Liver (tissue), 9 donors: ENCODE measurements around the gene PBX4. TPM values are rescaled to one million over a fixed set of nuclear protein-coding genes. Genes with fewer than 3 reads are reported as not detected.

Experiments
- DNase-seq: peaks from one replicate; pipeline ENCODE4 v3.0.0-alpha.2; 2017; ENCODE audit warnings: low spot score
- H3K27ac ChIP-seq, 2 donors: one replicate each; pipeline ENCODE4 v1.7.0; 2013; ENCODE audit warnings: inconsistent platforms in 2 of 2, low read length in 2 of 2, control low read depth in 1 of 2, low read depth in 1 of 2, mild to moderate bottlenecking in 1 of 2
- H3K27me3 ChIP-seq, 4 donors: one replicate each; pipeline versions ENCODE4 v1.6.1 to v1.7.0; 2013; ENCODE audit warnings: low read length in 3 of 4, inconsistent platforms in 1 of 4, mild to moderate bottlenecking in 1 of 4, moderate library complexity in 1 of 4; ENCODE audit not compliant: control insufficient read depth in 4 of 4, insufficient read depth in 4 of 4
- H3K36me3 ChIP-seq, 4 donors: one replicate each; pipeline versions ENCODE4 v1.6.1 to v1.7.0; 2013; ENCODE audit warnings: low read length in 3 of 4, mild to moderate bottlenecking in 3 of 4, low read depth in 1 of 4, moderate library complexity in 1 of 4; ENCODE audit not compliant: control insufficient read depth in 4 of 4, insufficient read depth in 3 of 4
- H3K4me1 ChIP-seq, 4 donors: one replicate each; pipeline versions ENCODE4 v1.6.1 to v1.7.0; 2013; ENCODE audit warnings: low read length in 3 of 4, mild to moderate bottlenecking in 3 of 4, moderate library complexity in 1 of 4; ENCODE audit not compliant: control insufficient read depth in 4 of 4, insufficient read depth in 4 of 4
- H3K4me3 ChIP-seq, 3 donors: one replicate each; pipeline versions ENCODE4 v1.6.1 to v1.7.0; 2013; ENCODE audit warnings: low read length in 3 of 3, control low read depth in 1 of 3, low read depth in 1 of 3, mild to moderate bottlenecking in 1 of 3
- H3K9ac ChIP-seq, 2 donors: one replicate each; pipeline ENCODE4 v1.7.0; 2013; ENCODE audit warnings: low read length in 2 of 2, mild to moderate bottlenecking in 2 of 2, moderate library complexity in 2 of 2, control low read depth in 1 of 2, low read depth in 1 of 2
- H3K9me3 ChIP-seq, 4 donors: one replicate each; pipeline versions ENCODE4 v1.6.1 to v1.7.0; 2013; ENCODE audit warnings: low read length in 3 of 4; ENCODE audit not compliant: control insufficient read depth in 4 of 4
- CTCF ChIP-seq: fragments of 150-350 bp; IDR thresholded peaks from 2 replicates; pipeline ENCODE4 v1.5.1; 2017; ENCODE audit warnings: improper control_type of control experiment, low read depth, low read length; ENCODE audit not compliant: missing input control
- EGR1 ChIP-seq, 2 donors: IDR thresholded peaks; 2 replicates each; pipeline ENCODE4 v1.6.1; 2016 to 2018; ENCODE audit warnings: antibody characterized with exemption in 2 of 2, low read depth in 2 of 2
- FOXA2 ChIP-seq: IDR thresholded peaks from 2 replicates; pipeline ENCODE4 v1.6.1; 2016; ENCODE audit warnings: antibody characterized with exemption
- GABPA ChIP-seq, 2 donors: IDR thresholded peaks in 1 of 2; conservative IDR thresholded peaks in 1 of 2; 2 replicates each; pipeline ENCODE4 v1.6.1; 2016; ENCODE audit warnings: antibody characterized with exemption in 2 of 2, mild to moderate bottlenecking in 1 of 2, moderate library complexity in 1 of 2
- HNF4G ChIP-seq: IDR thresholded peaks from 2 replicates; pipeline ENCODE4 v1.6.1; 2016; ENCODE audit warnings: antibody characterized with exemption
- MAX ChIP-seq: IDR thresholded peaks from 2 replicates; pipeline ENCODE4 v1.6.1; 2016; ENCODE audit warnings: antibody characterized with exemption
- NR2F2 ChIP-seq: IDR thresholded peaks from 2 replicates; pipeline ENCODE4 v1.6.1; 2016; ENCODE audit warnings: antibody characterized with exemption
- RAD21 ChIP-seq, 2 donors: IDR thresholded peaks; 2 replicates each; pipeline ENCODE4 v1.6.1; 2016; ENCODE audit warnings: antibody characterized with exemption in 2 of 2, mild to moderate bottlenecking in 2 of 2
- SP1 ChIP-seq: IDR thresholded peaks from 2 replicates; pipeline ENCODE4 v1.6.1; 2018; ENCODE audit warnings: antibody characterized with exemption, mild to moderate bottlenecking
- WGBS: extraction: QIAGEN DNeasy Blood & Tissue Kit; methylation state at CpG from one replicate; pipeline ENCODE4 v1.1.7; 2013; 5-methylcytosine and 5-hydroxymethylcytosine counted together
- polyA plus RNA-seq, 2 donors: library from polyadenylated mRNA; stranded (reverse) in 1 of 2; unstranded in 1 of 2; fragments of 200-250 nt in 1 of 2; fragments of >200 nt in 1 of 2; fragmentation: Nextera tagmentation in 1 of 2; extraction: Ambion mirVana in 1 of 2; gene quantifications; one replicate each; pipeline versions ENCODE4 v1.2.1 to v1.2.3, GENCODE V29; 2013 to 2015
- total RNA-seq, 2 donors: library from RNA; depleted of rRNA; stranded (reverse); fragments of >200 nt; gene quantifications; one replicate each; pipeline ENCODE4 v1.2.3, GENCODE V29; 2014
- donor health status: healthy.
- donor health status: healthy.
- donor health status: healthy.
- donor health status: healthy.
- donor health status: healthy.

The PBX4 gene
- total and polyA plus RNA-seq, 4 donors, result 0.19 to 0.59 (median 0.21) TPM; not detected in 1

- H3K27me3 ChIP-seq, result no peaks in the 10 kb centered on the region
- peaks cover 0 to 7% (median 3%) of the 10 kb centered on the region in 4 donors for H3K4me1 ChIP-seq
- no peaks in the 10 kb centered on the region for H3K9me3 ChIP-seq
- WGBS, result 22% methylated on average over 48 of the region's 48 CpGs
- peaks cover 0 to 5% (median 3%) of the 10 kb centered on the region in 4 donors for H3K36me3 ChIP-seq
- H3K4me3 ChIP-seq, result no peak overlapping the region
- no peak overlapping the region for H3K9ac ChIP-seq
- TF ChIP-seq NR2F2 (no peak), SP1 (no peak), RAD21 (IDR thresholded peaks at IDR 0.05) (peak; percentile 92 to 97), GABPA (IDR thresholded peaks at IDR 0.05 in 1 of 2, conservative IDR thresholded peaks at IDR 0.05 in 1 of 2) (no peak), EGR1 (IDR thresholded peaks at IDR 0.05; ENCODE audit: low read depth in 2 of 2) (no peak), FOXA2 (no peak), HNF4G (no peak), CTCF (peak; percentile 89)
- no peak overlapping the region for H3K27ac ChIP-seq
- DNase-seq, result peak; percentile 89
Observed at GRCh38 chr19:19531951-19532805, 86.3 kb downstream of the PBX4 start.

DNA sequence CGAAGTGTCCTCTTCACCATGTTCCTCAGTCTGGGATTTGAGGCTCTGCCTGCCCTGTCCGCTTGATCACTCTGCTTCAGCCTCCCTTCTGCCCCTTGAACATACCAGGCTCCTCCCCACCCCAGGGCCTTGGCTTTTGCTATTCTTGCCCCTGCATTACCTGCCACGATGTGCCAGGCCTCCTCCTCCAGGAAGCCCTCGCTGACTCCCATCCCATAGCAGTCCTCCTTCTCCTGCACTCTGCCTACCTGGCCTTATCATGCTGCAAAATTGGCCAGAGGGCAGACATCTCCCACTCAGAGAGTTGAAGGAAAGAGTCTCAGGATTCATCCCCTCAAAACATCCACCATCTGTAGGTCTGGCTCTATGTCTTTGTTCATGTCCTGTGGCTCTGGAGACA, 87.6 kb downstream of the PBX4 start:
- H3K9ac ChIP-seq, result no peak overlapping the region
- no peak for TF ChIP-seq CTCF
- TF ChIP-seq GABPA (IDR thresholded peaks at IDR 0.05 in 1 of 2, conservative IDR thresholded peaks at IDR 0.05 in 1 of 2), result no peak
- TF ChIP-seq MAX, result no peak
- DNase-seq, result no peak
- H3K27me3 ChIP-seq, result no peaks in the 10 kb centered on the region
- H3K9me3 ChIP-seq, result no peaks in the 10 kb centered on the region
- no peak overlapping the region for H3K27ac ChIP-seq
- H3K4me1 ChIP-seq, result peaks cover 0 to 7% (median 3%) of the 10 kb centered on the region in 4 donors
- H3K4me3 ChIP-seq, result no peak overlapping the region
- peaks cover 0 to 10% (median 6%) of the 10 kb centered on the region in 4 donors for H3K36me3 ChIP-seq
- 86% methylated on average over 4 of the region's 4 CpGs for WGBS

GRCh38 chr19:19530423-19530804, 88.1 kb downstream of the PBX4 start:
- H3K27ac ChIP-seq, result no peak overlapping the region
- H3K9ac ChIP-seq, result no peak overlapping the region
- no peaks in the 10 kb centered on the region for H3K9me3 ChIP-seq
- 72% methylated on average over 9 of the region's 9 CpGs for WGBS
- peaks cover 0 to 7% (median 3%) of the 10 kb centered on the region in 4 donors for H3K4me1 ChIP-seq
- no peak for TF ChIP-seq EGR1 (IDR thresholded peaks at IDR 0.05; ENCODE audit: low read depth in 2 of 2)
- no peak for DNase-seq
- H3K27me3 ChIP-seq, result no peaks in the 10 kb centered on the region
- peaks cover 0 to 10% (median 6%) of the 10 kb centered on the region in 4 donors for H3K36me3 ChIP-seq
- no peak overlapping the region for H3K4me3 ChIP-seq
